Right renal pelvis (tissue), 4 donors: ENCODE data around the gene ELF5. TPM values are rescaled to one million over a fixed set of nuclear protein-coding genes. Genes with fewer than 3 reads are reported as not detected.

Experiments used
- polyA plus RNA-seq, 4 donors: library from polyadenylated mRNA; unstranded; fragments of 120-200 nt; gene quantifications; one replicate each; pipeline ENCODE4 v1.2.1, GENCODE V29; 2013; ENCODE audit not compliant: insufficient read length in 4 of 4

Gene ELF5
- polyA plus RNA-seq, 4 donors, result 55.2 to 103 (median 65.5) TPM

Other genes with a start within 250 kb of the ELF5 start
- 10 to 100 TPM in 1 of 4 donors, 1 to 10 TPM in 3; 7.2 to 16.3 (median 7.6) TPM for gene ABTB2, start 155.8 kb downstream of the ELF5 start, polyA plus RNA-seq
- gene CAT, start 74.9 kb downstream of the ELF5 start, polyA plus RNA-seq, result 100 to 1,000 TPM; 165 to 181 (median 170) TPM
- 10 to 100 TPM; 18.0 to 35.1 (median 26.4) TPM for gene EHF, start 107.3 kb upstream of the ELF5 start, polyA plus RNA-seq